Neural cell (in vitro differentiated cells): ENCODE data around the gene AGTR1. TPM values are rescaled to one million over a fixed set of nuclear protein-coding genes. Genes with fewer than 3 reads are reported as not detected.

ENCODE experiments used
- H2AFZ ChIP-seq: fragments of 200-600, 300-800 bp; sonication (generic), shearing (Covaris generic); 2 replicates; pipeline ENCODE4 v1.6.0; 2014; ENCODE audit warnings: low read depth, mild to moderate bottlenecking, antibody characterized with exemption, low read length, moderate library complexity
- H3F3A ChIP-seq: fragments of 200-600 bp; shearing (Covaris generic); 2 replicates; pipeline ENCODE4 v1.6.1; 2016; ENCODE audit warnings: mild to moderate bottlenecking, moderate library complexity, mixed read lengths, antibody characterized with exemption, low read length; ENCODE audit not compliant: insufficient read depth, poor library complexity, severe bottlenecking
- H3K27ac ChIP-seq: fragments of 200-600, 300-800 bp; sonication (generic), shearing (Covaris generic); 2 replicates; pipeline ENCODE4 v1.5.1; 2014; ENCODE audit warnings: mild to moderate bottlenecking, low read length, moderate library complexity
- H3K27me3 ChIP-seq: fragments of 300-800, 200-600 bp; sonication (generic), shearing (Covaris generic); 2 replicates; pipeline ENCODE4 v1.6.0; 2014; ENCODE audit warnings: mild to moderate bottlenecking, low read depth, low read length, moderate library complexity; ENCODE audit not compliant: insufficient read depth
- H3K36me3 ChIP-seq: fragments of 300-800, 200-600 bp; sonication (generic), shearing (Covaris generic); 2 replicates; pipeline ENCODE4 v1.5.1; 2014; ENCODE audit warnings: mild to moderate bottlenecking, antibody characterized with exemption, low read length, moderate library complexity; ENCODE audit not compliant: insufficient read depth
- H3K4me2 ChIP-seq: fragments of 300-800, 200-600 bp; sonication (generic), shearing (Covaris generic); 2 replicates; pipeline ENCODE4 v1.6.0; 2014; ENCODE audit warnings: mild to moderate bottlenecking, low read length
- H3K4me3 ChIP-seq: fragments of 300-800, 200-600 bp; sonication (generic), shearing (Covaris generic); 2 replicates; pipeline ENCODE4 v1.5.1; 2014; ENCODE audit warnings: mild to moderate bottlenecking, low read length, moderate library complexity
- H3K79me2 ChIP-seq: fragments of 200-600 bp; shearing (Covaris generic); replicated peaks from 2 replicates; pipeline ENCODE4 v1.6.0; 2014; ENCODE audit warnings: mild to moderate bottlenecking, low read length, moderate library complexity; ENCODE audit not compliant: insufficient read depth
- H3K9ac ChIP-seq: fragments of 300-800, 200-600 bp; sonication (generic), shearing (Covaris generic); 2 replicates; pipeline ENCODE4 v1.6.1; 2016; ENCODE audit warnings: mild to moderate bottlenecking, low read length, mixed read lengths
- H3K9me2 ChIP-seq: fragments of 200-600 bp; shearing (Covaris generic); 2 replicates; pipeline ENCODE4 v1.6.1; 2016; ENCODE audit warnings: mild to moderate bottlenecking, low read length, mixed read lengths; ENCODE audit not compliant: insufficient read depth
- H3K9me3 ChIP-seq: fragments of 200-600, 300-800 bp; sonication (generic), shearing (Covaris generic); 2 replicates; pipeline ENCODE4 v1.6.1; 2016; ENCODE audit warnings: mild to moderate bottlenecking, mixed run types, low read length, moderate library complexity, mixed read lengths
- H4K20me1 ChIP-seq: fragments of 200-600 bp; shearing (Covaris generic); 2 replicates; pipeline ENCODE4 v1.6.1; 2016; ENCODE audit warnings: mild to moderate bottlenecking, mixed run types; ENCODE audit not compliant: insufficient read depth
- CTCF ChIP-seq: fragments of 450-650 bp; IDR thresholded peaks from 2 replicates; pipeline ENCODE4 v1.5.1; 2014; ENCODE audit warnings: antibody characterized with exemption, mild to moderate bottlenecking, moderate library complexity; ENCODE audit not compliant: poor library complexity, severe bottlenecking
- EP300 ChIP-seq: fragments of 450-650 bp; conservative IDR thresholded peaks from 2 replicates; pipeline ENCODE4 v1.6.1; 2014; ENCODE audit warnings: antibody characterized with exemption, mild to moderate bottlenecking, moderate library complexity; ENCODE audit not compliant: poor library complexity, severe bottlenecking
- EZH2 ChIP-seq: fragments of 200-600, 300-800 bp; shearing (Covaris generic), sonication (generic); IDR thresholded peaks from 2 replicates; pipeline ENCODE4 v1.6.1; 2014; ENCODE audit warnings: antibody characterized with exemption, low read length, borderline replicate concordance, mild to moderate bottlenecking; ENCODE audit not compliant: insufficient read depth, poor library complexity, severe bottlenecking
- MXI1 ChIP-seq: fragments of 450-650 bp; conservative IDR thresholded peaks from 2 replicates; pipeline ENCODE4 v1.6.1; 2014; ENCODE audit warnings: antibody characterized with exemption, mild to moderate bottlenecking; ENCODE audit not compliant: poor library complexity, severe bottlenecking
- POLR2AphosphoS5 ChIP-seq: IDR thresholded peaks from 2 replicates; pipeline ENCODE4 v1.6.1; 2012
- RAD21 ChIP-seq: fragments of 450-650 bp; conservative IDR thresholded peaks from 2 replicates; pipeline ENCODE4 v1.6.1; 2014; ENCODE audit warnings: antibody characterized with exemption, mild to moderate bottlenecking, moderate library complexity
- SMC3 ChIP-seq: fragments of 450-650 bp; conservative IDR thresholded peaks from 2 replicates; pipeline ENCODE4 v1.6.1; 2014; ENCODE audit warnings: antibody characterized with exemption, mild to moderate bottlenecking, moderate library complexity; ENCODE audit not compliant: poor library complexity
- TAF1 ChIP-seq: IDR thresholded peaks from 2 replicates; pipeline ENCODE4 v1.6.1; 2012; ENCODE audit warnings: low read depth
- polyA plus RNA-seq: library from polyadenylated mRNA; depleted of rRNA; stranded (reverse); fragments of >200 nt; gene quantifications from 2 replicates; pipeline ENCODE4 v1.2.3, GENCODE V29; 2014
- TF ChIP-seq, protein P1 (sequence below): IDR thresholded peaks from 2 replicates; pipeline ENCODE4 v1.6.1; 2012; ENCODE audit warnings: borderline replicate concordance

The AGTR1 gene
- polyA plus RNA-seq, 1 donor from 2014 or later = 1.3 TPM

DNA sequence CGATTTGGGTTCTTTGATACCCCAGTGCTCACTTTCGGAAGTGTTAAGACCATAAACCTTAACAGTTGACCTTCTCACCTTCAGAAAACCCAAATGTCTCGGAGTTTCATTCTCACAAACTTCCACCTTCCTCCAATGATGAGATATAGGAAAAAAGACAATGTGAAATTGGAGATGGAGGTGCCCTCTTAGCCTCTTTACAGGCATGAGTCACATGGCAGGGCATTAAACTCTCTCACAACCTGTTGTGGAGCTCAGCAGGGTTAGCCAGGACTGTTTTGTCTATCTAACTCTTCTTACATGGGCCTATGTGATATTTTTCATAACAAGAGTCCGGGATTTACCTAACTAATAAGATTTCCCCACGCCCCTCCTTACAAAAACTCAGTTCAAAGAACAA lies 10.7 kb downstream of the AGTR1 start:
- no peaks in the 10 kb centered on the region for H3K9me2 ChIP-seq
- H3K4me2 ChIP-seq = no peak overlapping the region
- H3K27ac ChIP-seq = no peak overlapping the region
- no peaks in the 10 kb centered on the region for H3K9me3 ChIP-seq
- H3K36me3 ChIP-seq = no peaks in the 10 kb centered on the region
- H2AFZ ChIP-seq = no peak overlapping the region
- H3K4me3 ChIP-seq = no peak overlapping the region
- H3F3A ChIP-seq = no peaks in the 10 kb centered on the region
- no peaks in the 10 kb centered on the region for H4K20me1 ChIP-seq
- no peak for TF ChIP-seq EP300
- no peak for TF ChIP-seq CTCF
- no peak for TF ChIP-seq TAF1
- TF ChIP-seq POLR2AphosphoS5 = no peak
- no peak for TF ChIP-seq SMC3
- TF ChIP-seq RAD21 = no peak
- H3K79me2 ChIP-seq = no peaks in the 10 kb centered on the region
- H3K9ac ChIP-seq = no peak overlapping the region
- no peaks in the 10 kb centered on the region for H3K27me3 ChIP-seq

DNA sequence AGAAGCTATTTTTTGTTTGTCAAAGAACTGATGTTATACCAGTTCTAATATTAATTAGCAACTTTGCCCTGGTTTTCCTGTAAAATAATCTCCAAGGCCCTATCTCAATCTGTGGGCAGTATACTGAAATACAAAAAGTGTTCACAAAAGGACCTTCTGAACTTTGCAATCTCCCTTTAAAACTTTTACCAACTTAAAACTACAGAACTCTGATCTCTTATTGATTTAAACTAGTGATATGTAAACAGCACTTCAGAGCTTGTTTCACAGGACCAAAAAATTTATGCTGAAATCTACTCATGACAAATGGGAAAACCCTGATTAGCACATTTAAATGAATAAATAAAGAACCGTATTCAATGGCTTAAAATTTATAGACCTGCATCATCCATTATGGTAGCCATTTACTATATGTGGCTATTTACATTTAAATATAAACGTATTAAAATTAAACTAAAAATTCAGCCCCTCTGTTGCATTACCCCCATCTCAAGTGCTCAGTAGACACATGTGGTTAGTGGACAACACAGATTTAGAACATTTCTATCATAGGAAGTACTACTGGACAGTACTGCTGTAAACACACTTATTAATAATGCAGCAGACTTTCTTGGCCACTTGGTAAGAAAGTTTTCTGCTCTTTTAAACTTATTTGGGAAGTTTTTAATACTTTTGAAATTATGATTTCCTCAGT lies 12.0 kb downstream of the AGTR1 start:
- Histone ChIP-seq H3F3A (no peaks in the 10 kb centered on the region), H3K9ac (no peak overlapping the region), H3K4me2 (no peak overlapping the region), H3K9me2 (no peaks in the 10 kb centered on the region), H2AFZ (no peak overlapping the region), H3K27me3 (no peaks in the 10 kb centered on the region), H3K27ac (no peak overlapping the region), H4K20me1 (no peaks in the 10 kb centered on the region), H3K36me3 (no peaks in the 10 kb centered on the region), H3K79me2 (no peaks in the 10 kb centered on the region), H3K9me3 (no peaks in the 10 kb centered on the region), H3K4me3 (no peak overlapping the region)
- TF ChIP-seq TAF1 (no peak), RAD21 (no peak), EZH2 (no peak), MXI1 (no peak), SMC3 (no peak), EP300 (no peak), POLR2AphosphoS5 (no peak), CTCF (no peak)
- TF ChIP-seq, protein P1, sequence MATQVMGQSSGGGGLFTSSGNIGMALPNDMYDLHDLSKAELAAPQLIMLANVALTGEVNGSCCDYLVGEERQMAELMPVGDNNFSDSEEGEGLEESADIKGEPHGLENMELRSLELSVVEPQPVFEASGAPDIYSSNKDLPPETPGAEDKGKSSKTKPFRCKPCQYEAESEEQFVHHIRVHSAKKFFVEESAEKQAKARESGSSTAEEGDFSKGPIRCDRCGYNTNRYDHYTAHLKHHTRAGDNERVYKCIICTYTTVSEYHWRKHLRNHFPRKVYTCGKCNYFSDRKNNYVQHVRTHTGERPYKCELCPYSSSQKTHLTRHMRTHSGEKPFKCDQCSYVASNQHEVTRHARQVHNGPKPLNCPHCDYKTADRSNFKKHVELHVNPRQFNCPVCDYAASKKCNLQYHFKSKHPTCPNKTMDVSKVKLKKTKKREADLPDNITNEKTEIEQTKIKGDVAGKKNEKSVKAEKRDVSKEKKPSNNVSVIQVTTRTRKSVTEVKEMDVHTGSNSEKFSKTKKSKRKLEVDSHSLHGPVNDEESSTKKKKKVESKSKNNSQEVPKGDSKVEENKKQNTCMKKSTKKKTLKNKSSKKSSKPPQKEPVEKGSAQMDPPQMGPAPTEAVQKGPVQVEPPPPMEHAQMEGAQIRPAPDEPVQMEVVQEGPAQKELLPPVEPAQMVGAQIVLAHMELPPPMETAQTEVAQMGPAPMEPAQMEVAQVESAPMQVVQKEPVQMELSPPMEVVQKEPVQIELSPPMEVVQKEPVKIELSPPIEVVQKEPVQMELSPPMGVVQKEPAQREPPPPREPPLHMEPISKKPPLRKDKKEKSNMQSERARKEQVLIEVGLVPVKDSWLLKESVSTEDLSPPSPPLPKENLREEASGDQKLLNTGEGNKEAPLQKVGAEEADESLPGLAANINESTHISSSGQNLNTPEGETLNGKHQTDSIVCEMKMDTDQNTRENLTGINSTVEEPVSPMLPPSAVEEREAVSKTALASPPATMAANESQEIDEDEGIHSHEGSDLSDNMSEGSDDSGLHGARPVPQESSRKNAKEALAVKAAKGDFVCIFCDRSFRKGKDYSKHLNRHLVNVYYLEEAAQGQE = no peak
